Ureter (tissue), 1 donor: ENCODE results near the gene NOBOX. TPM values are rescaled to one million over a fixed set of nuclear protein-coding genes. Genes with fewer than 3 reads are reported as not detected.
"Not testable (repeated sequence)": the region's sequence is repeated elsewhere in the genome, so short reads cannot be mapped to it uniquely, and the experiment has no call there.

Experiments used
- DNase-seq: peaks from one replicate; pipeline ENCODE4 v3.0.0-alpha.2; 2020; ENCODE audit warnings: low spot score
- total RNA-seq: library from RNA; stranded (reverse); gene quantifications from one replicate; pipeline ENCODE4 v1.2.4, GENCODE V29; 2023
- donor health status: DM: yes; HTN: yes; CAD: no.

Gene NOBOX
- total RNA-seq, result not detected

GRCh38 chr7:144403649-144404061 lies at the start of gene NOBOX:
Gene NOBOX, minus strand, starts transcription at chr7:144403693.
- no peak for DNase-seq

- DNase-seq, result no peak
These were observed 48.6 kb upstream of the NOBOX start for GRCh38 chr7:144452064-144452463.

GRCh38 chr7:144445590-144445989 lies 42.1 kb upstream of the NOBOX start:
- no peak for DNase-seq

GRCh38 chr7:144439717-144440205 lies 36.3 kb upstream of the NOBOX start:
- DNase-seq, result no peak

- no peak for DNase-seq
These were observed 35.3 kb upstream of the NOBOX start for GRCh38 chr7:144438759-144439158.

- peak; percentile 70 for DNase-seq
These were observed 34.1 kb upstream of the NOBOX start for GRCh38 chr7:144437370-144438191.

- DNase-seq, result no peak
These were observed 33.0 kb upstream of the NOBOX start for GRCh38 chr7:144436500-144436899.

- DNase-seq, result no peak
These were observed 24.9 kb upstream of the NOBOX start for GRCh38 chr7:144428431-144428830.

GRCh38 chr7:144427539-144427938 lies 24.0 kb upstream of the NOBOX start:
- DNase-seq, result not testable (repeated sequence)

GRCh38 chr7:144418931-144419330 lies 15.4 kb upstream of the NOBOX start:
- DNase-seq, result not testable (repeated sequence)

GRCh38 chr7:144416341-144416740 lies 12.8 kb upstream of the NOBOX start:
- DNase-seq, result no peak

- DNase-seq, result no peak
These were observed 12.4 kb upstream of the NOBOX start for GRCh38 chr7:144415858-144416257.

- DNase-seq, result no peak
These were observed 11.3 kb upstream of the NOBOX start for GRCh38 chr7:144414815-144415214.

GRCh38 chr7:144410441-144410840 lies 6.9 kb upstream of the NOBOX start:
- no peak for DNase-seq

- DNase-seq, result no peak
These were observed 4.6 kb upstream of the NOBOX start for GRCh38 chr7:144408121-144408520.

GRCh38 chr7:144407266-144407931 lies 3.9 kb upstream of the NOBOX start:
- DNase-seq, result peak; percentile 45

GRCh38 chr7:144404946-144405345 lies 1.5 kb upstream of the NOBOX start:
- no peak for DNase-seq

GRCh38 chr7:144403102-144403501 lies 391 bp downstream of the NOBOX start:
- no peak for DNase-seq

GRCh38 chr7:144401490-144401889 lies 2.0 kb downstream of the NOBOX start:
- DNase-seq, result no peak

GRCh38 chr7:144399946-144400345 lies 3.5 kb downstream of the NOBOX start:
- DNase-seq, result no peak

- DNase-seq, result no peak
These were observed 4.6 kb downstream of the NOBOX start for GRCh38 chr7:144398911-144399310.

GRCh38 chr7:144398291-144398690 lies 5.2 kb downstream of the NOBOX start:
- DNase-seq, result no peak

GRCh38 chr7:144397086-144397485 lies 6.4 kb downstream of the NOBOX start:
- no peak for DNase-seq
